Panc1 (cell line): Measurements from ENCODE around the gene ZNF513. TPM values are rescaled to one million over a fixed set of nuclear protein-coding genes. Genes with fewer than 3 reads are reported as not detected.

Experiments
- ATAC-seq: fragments of 200-7000 bp; cut with Tn5 transposase; 2 replicates; pipeline ENCODE4 v1.9.1; 2020; ENCODE audit warnings: mild to moderate bottlenecking, moderate library complexity
- BruUV-seq: library from RNA; stranded (reverse); fragments of 400-500 nt; replicated peaks from 2 replicates; lab custom pipeline; 2021; lab: Mats Ljungman, UMichigan
- CTCF ChIA-PET: fragments of 300-600 bp; sonication (Branson Sonifier 250); formaldehyde crosslinking; loops from one replicate; lab custom pipeline; 2022; ENCODE audit warnings: antibody characterized with exemption; lab: Charles Lee
- POLR2A ChIA-PET: fragments of 300-600 bp; sonication (Branson Sonifier 250); formaldehyde crosslinking; loops from one replicate; lab custom pipeline; 2022; ENCODE audit warnings: antibody characterized with exemption; lab: Charles Lee
- DNase-seq: peaks from one replicate; pipeline ENCODE4 v3.0.0-alpha.2; 2010; ENCODE audit warnings: low read depth, low spot score
- H3K27ac ChIP-seq: 2 replicates; pipeline ENCODE4 v1.5.1; 2011; ENCODE audit warnings: mild to moderate bottlenecking, low read length, inconsistent platforms
- H3K27me3 ChIP-seq: fragments of 200-500 bp; sonication (Bioruptor generic); 2 replicates; pipeline ENCODE4 v1.6.0; 2014; ENCODE audit warnings: low read length, inconsistent platforms; ENCODE audit not compliant: control insufficient read depth, insufficient read depth
- H3K36me3 ChIP-seq: fragments of 200-500 bp; sonication (Bioruptor generic); 2 replicates; pipeline ENCODE4 v1.5.1; 2014; ENCODE audit warnings: inconsistent platforms, mild to moderate bottlenecking, low read length, moderate library complexity; ENCODE audit not compliant: control insufficient read depth, insufficient read depth
- H3K4me1 ChIP-seq: 2 replicates; pipeline ENCODE4 v1.5.1; 2011; ENCODE audit warnings: inconsistent platforms, mild to moderate bottlenecking, low read length, moderate library complexity; ENCODE audit not compliant: control insufficient read depth, insufficient read depth
- H3K4me3 ChIP-seq, 2 experiments: 2 replicates each; pipeline ENCODE4 v1.5.1; 2011 to 2012; ENCODE audit warnings: low read depth in 2 of 2, low read length in 2 of 2, mild to moderate bottlenecking in 2 of 2, inconsistent platforms in 1 of 2, moderate library complexity in 1 of 2
- H3K9me3 ChIP-seq: fragments of 200-500 bp; sonication (Bioruptor generic); 2 replicates; pipeline ENCODE4 v1.5.1; 2014; ENCODE audit warnings: low read depth, mild to moderate bottlenecking, inconsistent platforms, low read length, moderate library complexity; ENCODE audit not compliant: control insufficient read depth, insufficient read depth
- CTCF ChIP-seq: fragments of 450-650 bp; IDR thresholded peaks from 2 replicates; pipeline ENCODE4 v1.5.1; 2017; ENCODE audit warnings: mild to moderate bottlenecking
- POLR2AphosphoS5 ChIP-seq: IDR thresholded peaks from 2 replicates; pipeline ENCODE4 v1.6.1; 2012; ENCODE audit warnings: mild to moderate bottlenecking, low read depth, low read length, moderate library complexity
- REST ChIP-seq, 2 experiments: IDR thresholded peaks; 2 replicates each; pipeline ENCODE4 v1.6.1; 2011 to 2012; ENCODE audit warnings: low read depth in 2 of 2, control low read depth in 1 of 2, low read length in 1 of 2, mild to moderate bottlenecking in 1 of 2, moderate library complexity in 1 of 2; ENCODE audit not compliant: insufficient read depth in 1 of 2
- SIN3A ChIP-seq: IDR thresholded peaks from 2 replicates; pipeline ENCODE4 v1.6.1; 2012; ENCODE audit warnings: low read depth, mild to moderate bottlenecking, low read length, moderate library complexity, borderline replicate concordance; ENCODE audit not compliant: insufficient read depth
- TCF7L2 ChIP-seq: IDR thresholded peaks from 2 replicates; pipeline ENCODE4 v1.6.1; 2011; ENCODE audit warnings: mild to moderate bottlenecking, low read depth, low read length, inconsistent platforms
- in situ Hi-C: cut with HindIII; loops from 2 replicates; pipeline ENCODE4 v1.10.0; 2016; ENCODE audit warnings: low sequenced_read_pairs, low pct_unique_long_range_greater_than_20kb
- intact Hi-C: fragments of 100-400 bp; cut with micrococcal nuclease; formaldehyde crosslinking; loops from one replicate; pipeline ENCODE4 v1.10.0; 2022; ENCODE audit not compliant: unreplicated experiment
- total RNA-seq: library from RNA; stranded (reverse); gene quantifications from one replicate; pipeline ENCODE4 v1.2.1, GENCODE V29; 2021; ENCODE audit not compliant: unreplicated experiment

Gene ZNF513
- total RNA-seq, 1 experiment from 2014 or later, result 25.3 TPM

- ATAC-seq, result no peak
- Histone ChIP-seq H3K4me1 (no peaks in the 10 kb centered on the region), H3K36me3 (no peaks in the 10 kb centered on the region), H3K27me3 (no peaks in the 10 kb centered on the region), H3K4me3 (no peak overlapping the region), H3K9me3 (no peaks in the 10 kb centered on the region), H3K27ac (no peak overlapping the region)
- in situ Hi-C loops (no loop called here), intact Hi-C loops (no loop called here)
- ChIA-PET POLR2A (interaction anchor here (0.5 kb wide), 1 partner anchor 294 kb away, joined by 6 read pairs; no protein-coding TSS in a partner anchor), CTCF (interaction anchor here (0.6 kb wide), 1 partner anchor 332 kb away, joined by 11 read pairs; no protein-coding TSS in a partner anchor)
- no peak for DNase-seq
- TF ChIP-seq SIN3A, result no peak
- no peak for TF ChIP-seq REST (IDR thresholded peaks at IDR 0.05; ENCODE audit: insufficient read depth in 1 of 2, low read depth in 2 of 2, low read length in 1 of 2)
- TF ChIP-seq POLR2AphosphoS5, result no peak
- no peak for TF ChIP-seq TCF7L2
- TF ChIP-seq CTCF, result no peak
- BruUV-seq, result no TSS peak
Measured at GRCh38 chr2:27420996-27421395, 40.5 kb upstream of the ZNF513 start.

- no peak overlapping the region for H3K4me3 ChIP-seq
- BruUV-seq, result no TSS peak
- CTCF ChIA-PET, result no interaction called here
- H3K4me1 ChIP-seq, result no peaks in the 10 kb centered on the region
- DNase-seq (no peak), ATAC-seq (no peak)
- H3K27me3 ChIP-seq, result no peaks in the 10 kb centered on the region
- no peak overlapping the region for H3K27ac ChIP-seq
- intact Hi-C loops, result no loop called here
- no peaks in the 10 kb centered on the region for H3K36me3 ChIP-seq
- POLR2A ChIA-PET, result no interaction called here
- H3K9me3 ChIP-seq, result no peaks in the 10 kb centered on the region
- TF ChIP-seq TCF7L2 (no peak), SIN3A (no peak), REST (IDR thresholded peaks at IDR 0.05; ENCODE audit: insufficient read depth in 1 of 2, low read depth in 2 of 2, low read length in 1 of 2) (no peak), CTCF (no peak), POLR2AphosphoS5 (no peak)
- in situ Hi-C loops, result no loop called here
Measured at GRCh38 chr2:27416151-27416550, 35.6 kb upstream of the ZNF513 start.
